LNCAP (cell line): ENCODE results near the gene ENC1.

ENCODE experiments used
- CTCF ChIP-seq: fragments of 450-650 bp; IDR thresholded peaks from 2 replicates; pipeline ENCODE4 v1.5.1; 2017; ENCODE audit warnings: mild to moderate bottlenecking

Gene ENC1

GRCh38 chr5:74660873-74661272 is 20.3 kb upstream of the ENC1 start:
- TF ChIP-seq CTCF, result no peak

GRCh38 chr5:74660140-74660539 is 19.6 kb upstream of the ENC1 start:
- no peak for TF ChIP-seq CTCF

DNA sequence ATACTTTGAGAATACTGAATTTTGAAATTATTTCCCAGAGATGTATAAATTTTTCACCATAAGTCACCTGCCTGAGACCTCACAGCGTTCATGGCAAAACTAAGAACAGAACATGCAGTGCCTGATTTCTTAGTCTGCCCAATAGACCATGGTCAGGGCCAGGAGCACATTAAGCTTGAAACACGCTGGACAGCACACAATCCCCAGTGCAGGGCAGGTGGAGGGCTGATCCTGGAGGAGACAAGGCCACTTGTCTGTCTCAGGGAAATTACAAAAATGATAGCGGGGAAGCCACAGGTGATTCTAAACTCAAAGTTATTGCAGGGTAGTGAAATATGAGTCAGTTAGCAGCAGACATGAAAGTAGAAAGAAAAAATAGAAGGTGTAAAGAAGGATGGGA is 18.6 kb upstream of the ENC1 start:
- TF ChIP-seq CTCF, result no peak

DNA sequence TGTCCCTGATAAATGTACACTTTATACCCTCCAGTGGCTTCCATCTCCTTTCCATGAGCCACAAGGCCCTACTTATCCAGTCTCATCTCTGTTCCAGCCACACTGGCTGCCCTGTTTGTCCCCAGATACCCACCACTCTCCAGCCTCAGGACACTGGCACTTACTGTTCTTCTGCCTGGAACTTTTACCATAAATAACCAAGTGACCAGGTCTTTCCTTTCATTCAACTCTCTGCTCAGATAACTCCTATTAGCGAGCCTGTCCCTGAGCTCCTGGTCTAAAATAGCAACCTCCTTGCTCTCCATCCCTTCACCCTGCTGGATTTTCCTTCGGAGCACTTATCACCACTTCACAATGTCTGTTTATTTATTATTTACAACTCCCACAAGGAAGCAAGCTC is 16.6 kb upstream of the ENC1 start:
- TF ChIP-seq CTCF, result no peak

DNA sequence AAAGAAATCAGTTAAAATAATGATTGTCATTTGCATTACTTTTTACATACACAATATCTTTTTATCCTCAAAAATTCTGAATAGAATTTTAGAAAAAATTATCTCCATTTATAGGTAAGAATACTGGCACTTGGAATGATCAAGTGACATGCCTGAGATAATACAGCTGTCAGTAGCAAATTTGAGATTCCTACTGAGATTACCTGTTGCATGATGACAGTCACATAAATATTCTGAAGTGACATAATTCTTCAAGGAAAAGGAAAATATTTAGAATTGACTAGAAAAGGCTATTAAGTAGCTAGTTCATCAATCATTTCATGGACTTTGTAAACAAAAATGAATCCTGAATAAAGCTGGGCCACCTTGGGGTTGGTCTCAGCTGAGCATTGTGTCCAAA is 15.2 kb upstream of the ENC1 start:
- TF ChIP-seq CTCF, result no peak

DNA sequence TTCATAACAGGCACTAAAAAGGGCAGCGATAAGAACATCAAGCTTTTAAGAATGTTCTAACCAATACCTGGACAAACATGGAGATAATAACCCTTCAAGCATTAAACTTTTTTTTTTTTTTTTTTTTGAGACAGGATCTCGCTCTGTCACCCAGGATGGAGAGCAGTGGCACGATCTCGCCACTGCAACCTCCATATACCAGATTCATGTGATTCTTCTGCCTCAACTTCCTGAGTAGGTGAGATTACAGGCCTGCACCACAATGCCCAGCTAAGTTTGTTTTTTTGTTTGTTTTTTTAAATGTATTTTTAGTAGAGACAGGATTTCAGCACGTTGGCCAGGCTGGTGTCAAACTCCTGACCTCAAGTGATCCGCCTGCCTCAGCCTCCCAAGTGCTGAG is 14.7 kb upstream of the ENC1 start:
- no peak for TF ChIP-seq CTCF

- no peak for TF ChIP-seq CTCF
These were observed 13.5 kb upstream of the ENC1 start for GRCh38 chr5:74653991-74654390.

- TF ChIP-seq CTCF, result no peak
These were observed 12.0 kb upstream of the ENC1 start for GRCh38 chr5:74652576-74652975.
